GM21717 (cell line): ENCODE results near the gene FBLN5.
"Not testable (repeated sequence)": the region's sequence is repeated elsewhere in the genome, so short reads cannot be mapped to it uniquely, and the experiment has no call there.

Experiments
- ATAC-seq: cut with Tn5 transposase; IDR thresholded peaks from one replicate; pipeline ENCODE4 v1.9.1; 2021; ENCODE audit warnings: mild to moderate bottlenecking, moderate library complexity; ENCODE audit not compliant: unreplicated experiment

The FBLN5 gene

GRCh38 chr14:91910196-91910595, 37.3 kb downstream of the FBLN5 start:
- ATAC-seq: no peak

- ATAC-seq: no peak
These were observed 41.1 kb downstream of the FBLN5 start for GRCh38 chr14:91906374-91906773.

- ATAC-seq: no peak
These were observed 42.4 kb downstream of the FBLN5 start for GRCh38 chr14:91904956-91905645.

GRCh38 chr14:91904483-91904882, 43.0 kb downstream of the FBLN5 start:
- ATAC-seq: no peak

- no peak for ATAC-seq
These were observed 44.4 kb downstream of the FBLN5 start for GRCh38 chr14:91903070-91903469.

GRCh38 chr14:91902336-91902735, 45.2 kb downstream of the FBLN5 start:
- no peak for ATAC-seq

GRCh38 chr14:91901449-91902226, 45.9 kb downstream of the FBLN5 start:
- ATAC-seq: no peak

- no peak for ATAC-seq
These were observed 47.7 kb downstream of the FBLN5 start for GRCh38 chr14:91899806-91900205.

- ATAC-seq: no peak
These were observed 48.3 kb downstream of the FBLN5 start for GRCh38 chr14:91899213-91899612.

GRCh38 chr14:91898372-91898771, 49.1 kb downstream of the FBLN5 start:
- ATAC-seq: no peak

GRCh38 chr14:91897716-91898115, 49.8 kb downstream of the FBLN5 start:
- not testable (repeated sequence) for ATAC-seq

- no peak for ATAC-seq
These were observed 50.3 kb downstream of the FBLN5 start for GRCh38 chr14:91897106-91897701.

GRCh38 chr14:91896419-91896818, 51.1 kb downstream of the FBLN5 start:
- ATAC-seq: no peak

GRCh38 chr14:91893669-91894068, 53.8 kb downstream of the FBLN5 start:
- no peak for ATAC-seq

- ATAC-seq: no peak
These were observed 54.5 kb downstream of the FBLN5 start for GRCh38 chr14:91893007-91893406.

- no peak for ATAC-seq
These were observed 55.7 kb downstream of the FBLN5 start for GRCh38 chr14:91891721-91892220.

GRCh38 chr14:91891101-91891500, 56.4 kb downstream of the FBLN5 start:
- ATAC-seq: no peak

GRCh38 chr14:91890291-91890749, 57.2 kb downstream of the FBLN5 start:
- no peak for ATAC-seq

GRCh38 chr14:91889477-91890211, 57.9 kb downstream of the FBLN5 start:
- no peak for ATAC-seq

- ATAC-seq: no peak
These were observed 58.6 kb downstream of the FBLN5 start for GRCh38 chr14:91888641-91889476.
